ENCODE results near the gene MRPL43.
"Not testable (repeated sequence)": the region's sequence is repeated elsewhere in the genome, so short reads cannot be mapped to it uniquely, and the experiment has no call there.

MRPL43 gene

DNA sequence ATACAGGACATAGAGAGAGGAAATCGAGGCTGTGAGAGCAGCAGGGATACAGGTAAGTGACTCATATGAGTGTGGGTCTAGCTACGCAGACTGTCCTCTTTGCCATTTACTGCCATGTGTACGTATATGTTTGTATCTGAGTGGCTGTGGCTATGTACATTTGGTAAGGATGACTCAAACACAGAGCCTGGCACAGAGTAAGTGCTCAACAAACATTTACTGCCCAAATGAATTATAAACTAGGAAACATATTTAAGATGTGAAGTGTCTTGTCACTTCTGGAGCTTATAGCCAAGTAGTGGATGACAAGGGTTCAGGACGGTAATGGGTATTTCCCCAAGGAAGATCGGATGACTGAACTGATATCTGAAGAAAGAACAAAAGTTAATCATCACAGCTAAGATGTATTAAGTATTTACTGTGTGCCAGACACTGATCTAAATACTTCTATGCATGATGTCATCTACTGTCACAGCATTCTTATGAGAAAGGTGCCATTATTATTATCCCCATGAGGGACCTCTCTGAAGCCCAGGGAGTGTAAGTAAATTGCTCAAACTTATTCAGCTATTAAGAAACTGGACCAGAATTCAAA lies 6.0 kb downstream of the MRPL43 start:
- peak in 1 of 2 experiments; percentile 0 for DNase-seq

DNA sequence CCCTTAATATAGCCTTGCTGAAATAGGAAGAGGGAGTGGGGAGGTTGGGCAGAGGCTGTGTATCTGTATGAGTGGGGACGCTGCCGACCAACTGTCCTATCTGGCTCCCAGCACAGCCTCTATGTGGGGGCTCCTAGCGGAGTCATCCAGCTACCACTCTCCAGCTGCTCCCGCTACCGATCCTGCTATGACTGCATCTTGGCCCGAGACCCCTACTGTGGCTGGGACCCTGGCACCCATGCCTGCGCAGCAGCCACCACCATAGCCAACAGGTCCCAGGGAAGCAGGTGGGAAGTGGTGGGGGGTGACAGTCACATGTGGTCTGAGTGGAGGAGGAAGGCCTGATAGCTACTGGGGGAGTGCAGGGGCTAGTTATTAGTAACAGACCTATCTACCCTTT lies 6.6 kb downstream of the MRPL43 start:
- DNase-seq, result peak; percentile 4 to 9

DNA sequence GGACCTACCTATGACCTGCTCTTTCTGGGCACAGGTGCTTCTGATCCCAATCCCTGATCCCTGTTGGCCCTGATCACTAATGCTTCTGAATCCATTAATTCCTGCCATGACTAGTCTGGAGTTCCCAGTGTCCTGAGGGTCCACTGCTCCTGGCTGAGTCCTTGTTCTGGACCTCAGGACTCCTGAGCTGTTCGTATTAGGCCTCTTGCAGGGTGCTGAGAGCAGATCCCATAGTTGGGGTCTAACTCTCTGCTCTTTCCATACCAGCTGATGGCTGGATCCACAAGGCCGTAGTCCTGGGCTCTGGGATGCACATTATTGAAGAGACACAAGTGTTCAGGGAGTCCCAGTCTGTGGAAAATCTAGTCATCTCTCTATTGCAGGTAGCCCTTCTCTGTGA lies 7.0 kb downstream of the MRPL43 start:
- DNase-seq, result no peak

DNA sequence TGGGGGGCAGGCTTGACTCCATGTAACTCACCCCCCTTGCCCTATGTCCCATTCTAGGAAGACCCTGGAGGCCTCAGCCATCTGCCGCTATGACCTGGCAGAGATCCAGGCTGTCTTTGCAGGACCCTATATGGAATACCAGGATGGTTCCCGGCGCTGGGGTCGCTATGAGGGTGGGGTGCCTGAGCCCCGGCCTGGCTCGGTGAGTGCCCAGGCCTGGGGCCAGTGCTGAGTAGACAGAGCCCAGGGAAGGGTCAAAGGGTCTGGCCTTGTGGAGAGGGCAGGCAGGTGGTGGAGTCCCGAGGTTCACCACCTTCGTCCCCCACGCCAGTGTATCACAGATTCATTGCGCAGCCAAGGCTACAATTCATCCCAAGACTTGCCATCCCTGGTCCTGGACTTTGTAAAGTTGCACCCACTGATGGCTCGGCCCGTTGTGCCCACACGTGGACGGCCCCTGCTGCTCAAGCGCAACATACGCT lies 7.5 kb downstream of the MRPL43 start:
- DNase-seq, result peak; percentile 0 to 7

DNA sequence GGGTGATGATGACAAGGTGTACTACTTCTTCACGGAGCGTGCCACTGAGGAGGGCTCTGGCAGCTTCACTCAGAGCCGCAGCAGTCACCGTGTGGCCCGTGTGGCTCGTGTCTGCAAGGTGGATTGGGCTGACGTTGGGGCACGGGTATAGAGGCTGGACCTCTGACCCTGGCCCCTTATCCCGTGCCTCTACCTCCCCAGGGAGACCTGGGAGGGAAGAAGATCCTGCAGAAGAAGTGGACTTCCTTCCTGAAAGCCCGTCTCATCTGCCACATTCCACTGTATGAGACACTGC lies 8.4 kb downstream of the MRPL43 start:
- peak; percentile 5 to 10 for DNase-seq

DNA sequence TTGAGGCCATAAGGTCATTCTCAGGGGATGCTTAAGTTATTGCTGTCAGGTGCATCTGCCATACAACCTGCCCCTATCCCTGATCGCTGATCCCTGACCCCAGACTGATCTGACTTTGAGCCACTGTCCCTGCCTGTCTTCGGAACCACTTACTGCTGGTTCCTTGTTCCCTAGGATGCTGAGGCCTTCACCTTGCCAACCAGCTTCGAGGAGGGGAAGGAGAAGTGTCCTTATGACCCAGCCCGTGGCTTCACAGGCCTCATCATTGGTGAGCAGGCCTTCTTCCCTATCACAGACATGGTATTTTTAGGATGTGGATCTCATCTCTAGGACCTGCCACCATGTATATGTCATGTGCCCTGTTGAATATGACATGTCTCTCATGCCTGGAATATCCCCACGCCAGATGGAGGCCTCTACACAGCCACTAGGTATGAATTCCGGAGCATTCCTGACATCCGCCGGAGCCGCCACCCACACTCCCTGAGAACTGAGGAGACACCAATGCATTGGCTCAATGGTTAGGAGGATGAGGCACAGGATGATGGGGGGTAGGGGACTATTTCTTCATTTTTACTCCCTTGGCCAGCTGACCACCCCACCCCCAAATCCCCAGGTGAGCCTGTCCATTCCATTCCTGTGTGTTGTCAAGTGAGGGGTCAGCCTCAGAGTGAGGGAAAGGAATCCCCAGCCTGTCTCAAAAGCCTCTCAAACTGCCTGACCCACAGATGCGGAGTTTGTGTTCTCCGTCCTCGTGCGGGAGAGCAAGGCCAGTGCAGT lies 9.0 kb downstream of the MRPL43 start:
- no peak for DNase-seq

DNA sequence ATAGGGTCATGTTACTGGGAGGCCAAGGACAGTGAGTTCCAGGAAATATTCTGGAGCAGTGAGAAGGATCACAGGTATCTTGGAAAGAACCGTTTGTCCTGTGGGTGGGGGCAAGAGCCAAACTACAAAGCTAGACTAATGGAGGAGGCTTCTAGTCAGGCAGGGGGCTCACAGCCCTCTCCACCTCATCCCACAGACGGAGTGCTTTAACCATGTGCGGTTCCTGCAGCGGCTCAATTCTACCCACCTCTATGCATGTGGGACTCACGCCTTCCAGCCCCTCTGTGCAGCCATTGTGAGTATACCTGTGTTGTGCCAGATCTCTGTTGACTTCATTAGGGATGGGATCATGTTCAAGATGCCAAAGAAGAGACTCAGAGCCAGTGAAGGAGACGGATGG lies 9.9 kb downstream of the MRPL43 start:
- peak in 1 of 2 experiments; percentile 8 for DNase-seq

DNA sequence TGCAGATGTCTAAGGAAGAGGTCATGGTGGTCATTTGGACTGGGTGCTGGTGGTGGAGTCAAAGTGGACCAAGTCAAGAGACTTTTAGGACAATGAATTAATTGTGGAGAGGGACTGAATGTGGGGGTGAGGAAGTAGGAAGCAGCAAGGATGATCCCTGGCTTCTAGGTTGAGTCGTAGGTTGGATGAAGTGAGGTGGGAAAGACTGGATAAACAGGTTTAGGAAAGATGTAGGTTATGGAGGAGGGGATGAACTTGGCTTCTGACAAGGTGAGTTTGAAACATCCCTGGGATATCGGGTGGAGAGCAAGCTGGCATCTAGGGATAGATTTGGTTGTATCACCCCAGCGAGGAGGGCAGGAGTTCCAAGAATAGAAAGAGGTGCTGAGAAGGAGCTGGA lies 10.4 kb downstream of the MRPL43 start:
- DNase-seq, result peak in 1 of 2 experiments; percentile 1

DNA sequence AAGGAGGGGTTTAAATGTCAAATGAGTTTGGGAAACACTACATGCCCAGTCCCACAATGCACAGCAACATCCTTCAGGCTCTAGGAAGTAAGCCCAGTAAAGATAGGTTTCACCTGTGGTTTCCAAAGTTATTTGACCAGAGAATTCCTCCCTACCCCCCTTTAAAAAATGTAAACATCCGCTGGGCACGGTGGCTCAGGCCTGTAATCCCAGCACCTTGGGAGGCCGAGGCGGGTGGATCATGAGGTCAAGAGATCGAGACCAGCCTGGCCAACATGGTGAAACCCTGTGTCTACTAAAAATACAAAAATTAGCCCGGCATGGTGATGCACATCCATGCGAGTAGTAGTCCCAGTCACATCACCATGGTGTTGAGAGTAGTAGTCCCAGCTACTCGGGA lies 11.9 kb downstream of the MRPL43 start:
- not testable (repeated sequence) for DNase-seq

DNA sequence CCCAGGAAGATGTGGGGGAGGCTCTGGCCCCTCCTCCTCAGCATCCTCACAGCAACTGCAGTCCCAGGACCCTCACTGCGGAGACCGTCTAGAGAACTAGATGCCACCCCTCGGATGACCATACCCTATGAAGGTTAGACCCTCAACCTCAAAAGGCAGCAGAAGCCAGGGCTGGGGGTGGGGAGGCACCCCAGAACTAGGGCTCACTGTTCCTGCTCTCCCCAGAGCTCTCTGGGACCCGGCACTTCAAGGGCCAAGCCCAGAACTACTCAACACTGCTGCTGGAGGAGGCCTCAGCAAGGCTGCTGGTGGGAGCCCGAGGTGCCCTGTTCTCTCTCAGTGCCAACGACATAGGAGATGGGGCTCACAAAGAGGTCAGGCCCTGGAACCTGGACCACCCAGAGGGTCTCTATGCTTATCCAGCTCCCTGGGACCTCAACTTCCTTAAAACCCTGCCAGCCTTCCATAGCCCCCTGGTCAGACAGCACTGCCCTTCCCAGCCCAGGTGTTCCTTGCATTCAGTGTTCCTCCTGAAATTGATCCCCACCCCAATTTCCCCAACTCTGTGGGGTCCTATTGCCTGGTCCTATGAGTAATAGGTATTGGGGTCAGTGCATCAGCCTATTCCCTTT lies 14.3 kb downstream of the MRPL43 start:
- DNase-seq, result peak in 1 of 2 experiments; percentile 10

DNA sequence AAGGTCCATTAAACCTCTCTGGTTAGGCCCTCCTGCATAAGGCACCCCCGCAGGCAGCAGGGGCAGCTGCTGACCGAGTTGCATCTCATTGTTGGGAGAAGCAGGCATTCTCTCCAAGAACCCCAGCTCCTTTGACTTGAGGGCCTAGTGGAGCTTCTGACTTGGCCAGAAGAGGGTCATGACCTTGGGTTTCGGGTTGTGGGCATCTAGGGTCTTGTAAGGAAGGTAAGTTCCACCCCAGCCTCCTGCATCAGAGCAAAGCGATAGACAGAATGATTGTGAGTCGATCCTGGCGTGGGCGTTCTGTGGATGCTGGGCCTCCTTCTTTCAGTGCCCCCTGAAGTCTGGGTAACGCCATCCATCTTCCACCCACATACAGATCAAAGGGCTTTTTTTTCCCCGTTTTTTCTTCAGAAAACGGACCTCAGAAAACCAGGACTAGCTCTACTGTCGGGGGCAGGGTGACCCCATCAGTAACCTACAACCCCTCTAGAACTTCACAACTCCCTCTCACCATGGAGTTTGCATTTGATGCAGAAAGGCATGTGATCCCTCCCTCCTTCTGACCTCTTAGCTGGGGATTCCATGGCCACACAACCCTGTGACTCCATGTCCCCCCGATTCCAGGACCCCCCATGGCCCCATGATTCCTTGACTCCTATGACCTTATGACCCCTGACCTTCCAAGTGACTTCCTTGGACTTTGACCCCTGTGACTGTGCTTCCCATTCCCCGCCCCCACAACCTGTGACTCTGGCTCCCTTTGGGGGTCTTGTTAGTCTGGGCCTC lies 15.0 kb downstream of the MRPL43 start:
- peak in 1 of 2 experiments; percentile 25 for DNase-seq

DNA sequence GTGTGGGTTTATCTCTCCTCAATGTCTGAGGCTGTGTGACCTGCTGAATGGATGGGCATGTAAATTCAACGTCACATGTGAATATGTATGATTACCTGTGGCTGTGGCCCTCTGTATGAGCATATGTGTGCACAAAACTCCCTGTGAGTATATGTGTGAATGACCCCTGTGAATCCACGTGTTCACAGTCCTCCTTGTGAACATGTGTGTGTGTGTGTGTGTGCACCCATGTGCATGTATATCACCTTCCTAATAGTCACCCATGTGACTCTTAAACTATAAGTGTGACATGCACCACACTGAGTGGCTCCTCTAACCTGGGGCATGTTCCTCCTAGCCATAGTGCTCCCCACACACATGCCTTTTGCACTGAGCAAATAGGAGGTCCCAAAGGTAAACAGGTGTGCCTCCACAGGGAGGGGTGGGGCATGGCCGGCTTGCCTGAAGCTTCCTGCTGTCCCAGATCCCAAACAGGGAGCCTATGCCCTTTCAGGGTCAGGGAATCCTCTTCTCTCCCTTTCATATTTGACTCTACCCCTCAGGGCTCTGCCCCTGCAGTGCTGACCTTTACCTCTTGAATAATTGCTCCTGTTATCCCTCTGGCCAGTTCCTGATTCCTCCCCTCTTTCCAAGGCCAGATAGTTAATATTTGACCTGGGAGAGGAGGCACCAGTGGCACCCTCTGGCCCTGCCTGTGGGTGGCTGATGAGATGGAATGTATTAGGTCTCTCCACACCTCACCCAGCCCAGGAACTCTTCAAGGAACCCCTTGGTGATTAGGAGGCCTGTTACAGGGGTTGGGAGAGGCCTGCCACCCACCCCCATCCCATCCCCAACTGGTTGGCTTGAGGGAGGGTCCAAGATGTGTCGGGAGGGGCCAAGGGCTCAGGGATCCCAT lies 16.1 kb downstream of the MRPL43 start:
- peak in 1 of 2 experiments; percentile 13 for DNase-seq

DNA sequence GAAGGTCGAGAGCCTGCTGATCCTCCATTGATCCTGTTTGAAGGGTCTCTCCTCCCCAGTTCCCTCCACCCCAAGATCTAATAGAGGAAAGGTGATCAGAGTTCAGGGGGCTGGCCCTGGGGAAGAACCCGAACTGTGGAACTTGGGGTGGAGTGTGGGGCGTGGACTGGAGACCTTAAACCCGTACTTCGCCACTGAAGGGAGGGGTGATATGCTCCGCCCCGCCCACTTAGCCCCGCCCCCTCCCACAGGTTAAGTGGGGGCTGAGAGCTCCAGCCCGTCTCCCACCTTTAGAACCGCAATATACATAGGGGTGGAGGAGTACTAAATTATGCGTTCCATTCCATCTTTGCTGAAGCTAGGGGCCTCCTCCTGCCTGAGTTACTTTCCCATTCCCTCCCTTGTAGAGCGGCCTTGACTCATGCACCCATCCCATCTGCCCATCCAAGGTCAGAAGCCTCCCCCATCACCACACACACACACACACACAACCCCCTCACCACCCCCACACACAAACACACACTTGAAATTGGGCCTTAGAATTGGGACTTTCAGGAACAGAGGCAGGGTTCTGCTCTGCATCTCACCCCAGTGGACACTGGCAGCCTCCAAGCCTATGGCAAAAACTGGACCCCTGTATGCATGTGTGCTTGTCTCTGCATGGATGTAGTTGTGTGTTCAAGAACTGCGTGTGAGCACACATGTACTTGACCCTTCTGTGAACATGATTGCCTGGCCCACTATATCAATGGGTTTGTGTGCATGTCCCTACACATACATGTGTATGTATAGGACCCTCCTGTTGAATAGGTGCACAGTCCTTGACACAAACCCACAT lies 17.0 kb downstream of the MRPL43 start:
- peak in 1 of 2 experiments; percentile 46 for DNase-seq

DNA sequence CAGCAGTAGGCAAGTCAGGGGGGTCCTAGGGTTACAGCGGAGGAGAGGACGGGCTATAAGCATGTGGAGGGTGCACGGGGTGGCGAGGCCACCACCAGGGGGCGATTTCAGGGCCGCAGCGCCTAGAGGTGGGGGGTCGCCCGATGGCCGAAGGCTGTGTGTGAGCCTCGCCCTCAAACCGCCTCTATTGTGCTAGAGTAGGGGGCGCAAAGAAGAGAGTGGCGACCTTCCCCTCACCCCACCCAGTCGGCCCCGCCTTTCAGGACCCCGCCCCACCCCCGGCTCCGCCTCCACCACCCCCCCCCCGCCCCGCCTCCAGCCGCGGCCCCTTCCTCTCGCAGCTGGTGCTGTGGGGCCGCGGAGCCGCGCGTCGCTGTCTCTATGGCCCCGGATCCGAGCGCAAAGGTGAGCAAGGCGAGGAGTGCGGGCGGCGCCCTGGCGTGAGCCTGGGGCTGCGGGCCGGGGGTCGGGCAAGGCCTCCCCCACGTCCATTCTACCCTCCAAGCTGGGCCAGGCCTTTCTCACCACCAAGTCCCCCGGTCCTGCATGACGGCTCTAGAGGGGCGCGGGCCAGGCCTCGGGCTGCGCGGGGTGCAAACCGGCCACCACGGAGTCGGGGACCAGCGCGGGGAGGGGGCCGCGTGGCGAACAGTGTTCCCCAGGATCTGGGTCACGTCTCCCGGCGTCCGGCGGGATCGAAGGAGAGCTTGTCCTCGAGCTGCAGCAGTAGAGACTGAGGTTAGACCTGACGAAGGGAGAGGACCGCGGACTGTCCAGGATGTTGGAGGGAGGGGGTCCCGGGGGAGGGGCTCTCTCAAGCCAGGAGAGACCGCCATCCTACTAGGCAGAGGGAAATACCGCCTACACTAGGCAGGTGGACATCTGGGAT lies 17.9 kb downstream of the MRPL43 start, which contains the start of gene SEMA4G:
SEMA4G (plus strand) TSS at position 318 of the 889 bp plus-strand sequence. CDS start 3,409 bp downstream, outside the sequence.
- peak; percentile 68 to 69 for DNase-seq

DNA sequence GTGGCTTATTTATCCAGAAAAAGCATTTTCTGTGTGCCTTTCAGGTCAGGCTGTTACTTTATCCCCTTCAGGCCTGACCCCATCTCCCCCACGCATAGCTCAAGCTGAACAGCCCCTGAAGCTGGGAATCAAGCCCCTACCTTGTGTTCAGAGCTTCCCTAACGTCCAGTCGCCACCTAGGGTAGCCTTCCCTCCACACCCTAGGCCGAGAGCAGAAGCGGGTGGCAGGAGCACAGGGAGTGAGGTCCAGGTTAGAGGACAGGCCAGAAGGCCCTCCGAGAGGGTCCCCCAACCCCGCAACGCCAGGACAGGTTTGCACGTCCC lies 18.5 kb downstream of the MRPL43 start:
- no peak for DNase-seq

DNA sequence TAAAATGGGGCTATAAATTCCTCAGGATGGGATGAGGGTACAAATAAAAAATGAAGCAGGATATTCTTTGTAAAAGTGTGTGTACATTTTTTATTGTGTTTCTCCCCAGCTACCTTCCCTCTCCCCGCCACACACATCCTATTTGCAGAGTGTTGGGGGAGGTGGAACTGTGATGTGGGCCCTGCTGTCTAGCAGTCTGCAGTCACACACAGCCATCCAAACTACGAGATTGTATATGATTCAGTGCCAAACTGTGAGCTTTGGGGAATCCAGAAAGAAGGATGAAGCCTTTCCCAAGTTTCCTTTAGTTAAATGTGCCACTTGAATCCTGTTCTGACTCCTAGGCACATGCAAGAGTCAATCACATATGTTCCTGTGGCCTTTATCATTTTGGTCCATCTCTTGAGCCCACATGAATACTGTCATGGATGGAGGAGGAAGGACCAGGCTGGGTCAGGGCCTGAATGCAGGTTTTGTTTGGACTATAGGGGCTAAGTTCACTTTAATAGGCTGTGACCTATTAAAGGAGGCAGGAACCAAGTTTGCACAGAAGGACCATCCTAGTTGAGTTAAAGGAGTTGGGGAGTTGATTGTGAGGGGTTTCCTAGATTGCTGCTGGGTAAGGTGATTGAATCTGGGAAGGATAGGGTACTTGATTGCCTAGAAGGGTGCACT lies 19.1 kb downstream of the MRPL43 start:
- DNase-seq, result peak in 1 of 2 experiments; percentile 10

DNA sequence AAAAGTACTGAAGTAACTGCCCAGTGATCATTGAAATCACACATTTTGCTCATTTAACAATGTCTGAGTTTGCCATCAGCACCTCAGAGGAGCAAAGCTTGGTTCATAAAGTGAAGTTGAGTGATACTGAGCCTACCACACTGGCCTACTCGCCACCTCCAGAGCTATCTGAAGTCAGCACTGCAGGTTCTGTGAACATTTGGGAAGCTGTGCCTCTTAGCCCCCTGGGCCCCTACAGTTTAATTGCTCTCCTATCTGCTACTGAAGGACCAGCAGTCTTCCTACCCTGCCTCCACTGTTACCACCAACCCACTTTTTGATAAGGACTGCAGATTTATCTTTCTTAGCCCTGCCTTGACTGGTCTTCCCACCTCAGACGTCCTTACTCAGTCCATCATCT lies 20.0 kb downstream of the MRPL43 start:
- DNase-seq, result no peak

DNA sequence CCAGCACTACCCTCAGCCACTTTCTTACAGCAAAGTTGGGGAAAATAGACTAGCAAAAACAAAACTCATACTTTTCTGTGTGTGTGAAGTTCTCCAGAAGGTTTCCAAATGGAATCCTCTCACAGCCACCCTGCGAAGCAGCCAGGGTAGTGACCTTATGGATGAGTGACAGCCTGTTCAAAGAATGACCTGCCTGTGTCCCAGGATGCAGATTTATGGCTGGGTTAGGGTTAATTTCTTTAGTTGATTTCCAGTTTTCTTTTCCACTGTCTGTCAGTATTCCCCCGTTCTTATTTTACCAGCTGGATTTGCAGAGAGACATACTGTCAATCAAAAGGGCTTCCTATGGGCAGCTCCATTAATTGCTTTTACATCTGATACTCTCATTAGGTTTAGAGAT lies 20.4 kb downstream of the MRPL43 start:
- no peak for DNase-seq

DNA sequence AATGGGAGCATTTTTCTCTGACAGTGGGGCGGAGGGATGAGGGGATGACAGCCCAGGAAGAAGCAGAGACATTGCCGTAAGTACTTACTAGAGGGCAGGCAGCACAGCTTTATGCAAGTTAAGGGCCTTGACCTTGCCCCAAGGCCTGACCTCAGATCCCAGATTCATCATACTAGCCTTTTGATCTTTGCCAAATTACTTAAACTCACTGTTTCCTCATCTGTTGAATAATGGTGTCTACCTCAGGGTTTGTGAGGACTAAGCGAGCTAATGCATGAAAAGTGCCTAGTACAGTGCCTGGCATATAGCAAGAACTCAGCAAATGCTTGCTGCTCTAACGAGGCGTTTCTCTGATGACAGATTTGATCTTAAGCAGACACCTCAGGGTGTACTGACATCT lies 21.5 kb downstream of the MRPL43 start:
- no peak for DNase-seq

DNA sequence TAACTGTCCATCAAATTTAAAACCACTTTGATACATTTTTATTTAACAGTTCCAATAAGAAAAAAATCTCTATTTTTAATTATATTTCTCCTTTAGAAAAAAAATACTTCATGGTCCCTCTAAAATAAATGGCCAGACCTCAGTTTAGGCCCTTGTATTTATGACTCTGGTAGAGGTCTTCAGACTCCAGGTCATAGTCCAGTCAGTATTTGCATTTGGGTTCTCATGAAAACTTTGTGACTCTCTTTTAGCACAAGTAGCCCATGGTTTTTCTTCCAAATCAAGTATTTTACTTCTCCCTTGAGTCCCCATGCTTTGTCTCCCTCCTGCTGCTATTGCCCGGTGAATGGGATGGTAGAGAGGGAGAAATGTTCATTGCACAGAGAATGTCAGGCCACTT lies 23.5 kb downstream of the MRPL43 start:
- no peak for DNase-seq

Measured in activated T-cell treated with anti-CD3 and anti-CD28 coated beads, Interleukin-2, amount 50 U/mL, for 48 hours (primary cell).